Middle frontal gyrus (tissue), 1 donor: ENCODE data around the gene GPR55.

Experiments
- DNase-seq: peaks from one replicate; pipeline ENCODE4 v3.0.0-alpha.2; 2015; ENCODE audit warnings: low spot score; ENCODE audit errors: extremely low spot score

The GPR55 gene

GRCh38 chr2:230868947-230869913 is 55.8 kb downstream of the GPR55 start:
- DNase-seq = no peak

GRCh38 chr2:230868161-230868946 is 56.7 kb downstream of the GPR55 start:
- no peak for DNase-seq

- DNase-seq = peak; percentile 62
Observed at GRCh38 chr2:230866756-230867523, 58.1 kb downstream of the GPR55 start.

- DNase-seq = no peak
Observed at GRCh38 chr2:230865766-230866755, 59.0 kb downstream of the GPR55 start.

GRCh38 chr2:230865307-230865765 is 59.7 kb downstream of the GPR55 start:
- DNase-seq = no peak

GRCh38 chr2:230864605-230865306 is 60.3 kb downstream of the GPR55 start, which contains the start of gene ITM2C:
Gene ITM2C (plus strand): TSS chr2:230864942. CDS start chr2:230865026, 84 bp downstream.
- no peak for DNase-seq

GRCh38 chr2:230864122-230864604 is 60.9 kb downstream of the GPR55 start:
- no peak for DNase-seq

GRCh38 chr2:230863442-230864121 is 61.5 kb downstream of the GPR55 start:
- no peak for DNase-seq

GRCh38 chr2:230863031-230863430 is 62.0 kb downstream of the GPR55 start:
- no peak for DNase-seq

- no peak for DNase-seq
Observed at GRCh38 chr2:230862292-230862691, 62.8 kb downstream of the GPR55 start.

GRCh38 chr2:230861552-230862255 is 63.3 kb downstream of the GPR55 start:
- no peak for DNase-seq
